BLaER1 (cell line): ENCODE measurements around the gene SPDEF.

Experiments used
- H3K27ac ChIP-seq: shearing (Covaris generic); formaldehyde crosslinking; 2 replicates; pipeline ENCODE4 v1.8.1; 2022
- H3K27me3 ChIP-seq: shearing (Covaris generic); formaldehyde crosslinking; 2 replicates; pipeline ENCODE4 v1.8.1; 2022
- H3K36me3 ChIP-seq: shearing (Covaris generic); formaldehyde crosslinking; 2 replicates; pipeline ENCODE4 v1.8.1; 2022
- H3K4me1 ChIP-seq: shearing (Covaris generic); formaldehyde crosslinking; 2 replicates; pipeline ENCODE4 v1.8.1; 2022
- H3K4me2 ChIP-seq: shearing (Covaris generic); formaldehyde crosslinking; 2 replicates; pipeline ENCODE4 v1.8.1; 2022
- H3K4me3 ChIP-seq: shearing (Covaris generic); formaldehyde crosslinking; 2 replicates; pipeline ENCODE4 v1.8.1; 2022
- H3K9ac ChIP-seq: shearing (Covaris generic); formaldehyde crosslinking; 2 replicates; pipeline ENCODE4 v1.8.1; 2022
- H3K9me3 ChIP-seq: shearing (Covaris generic); formaldehyde crosslinking; 2 replicates; pipeline ENCODE4 v1.8.1; 2022
- H4K20me1 ChIP-seq: shearing (Covaris generic); formaldehyde crosslinking; 2 replicates; pipeline ENCODE4 v1.8.1; 2022
- Cebpa-rat ChIP-seq: shearing (Covaris generic); IDR thresholded peaks from 2 replicates; pipeline ENCODE4 v1.8.1; 2022

The SPDEF gene

DNA sequence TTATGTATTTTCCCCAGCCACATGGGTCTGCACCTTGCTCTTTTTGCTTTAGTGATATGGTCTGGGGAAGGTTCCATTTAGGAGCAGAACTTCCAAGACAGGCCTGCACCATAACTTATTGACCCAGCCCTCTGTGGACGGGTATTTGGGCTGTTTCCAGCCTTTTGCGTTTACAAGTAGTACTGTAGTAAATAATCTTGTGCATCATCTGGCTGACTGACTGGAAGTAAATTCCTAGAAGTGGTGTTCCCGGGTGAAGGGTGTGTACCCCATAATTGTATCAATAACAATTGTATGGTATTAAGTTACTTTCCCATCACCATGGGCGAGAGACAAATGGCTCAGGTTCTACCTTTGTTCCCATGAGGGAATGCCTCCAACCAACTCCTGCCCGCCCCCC lies 31.6 kb downstream of the SPDEF start:
- no peaks in the 10 kb centered on the region for H4K20me1 ChIP-seq
- H3K27me3 ChIP-seq: no peaks in the 10 kb centered on the region
- no peak overlapping the region for H3K9ac ChIP-seq
- H3K4me3 ChIP-seq: no peak overlapping the region
- no peaks in the 10 kb centered on the region for H3K36me3 ChIP-seq
- no peaks in the 10 kb centered on the region for H3K9me3 ChIP-seq
- H3K4me1 ChIP-seq: peaks cover 17% of the 10 kb centered on the region
- no peak overlapping the region for H3K4me2 ChIP-seq
- H3K27ac ChIP-seq: no peak overlapping the region
- TF ChIP-seq Cebpa-rat: no peak

- no peak for TF ChIP-seq Cebpa-rat
- H3K4me1 ChIP-seq: peaks cover 17% of the 10 kb centered on the region
- no peaks in the 10 kb centered on the region for H3K27me3 ChIP-seq
- H3K36me3 ChIP-seq: no peaks in the 10 kb centered on the region
- H4K20me1 ChIP-seq: no peaks in the 10 kb centered on the region
- H3K9ac ChIP-seq: no peak overlapping the region
- no peaks in the 10 kb centered on the region for H3K9me3 ChIP-seq
- H3K27ac ChIP-seq: no peak overlapping the region
- no peak overlapping the region for H3K4me2 ChIP-seq
- no peak overlapping the region for H3K4me3 ChIP-seq
Measured at GRCh38 chr6:34523441-34524206, 32.5 kb downstream of the SPDEF start.

- no peaks in the 10 kb centered on the region for H3K9me3 ChIP-seq
- H3K9ac ChIP-seq: no peak overlapping the region
- H3K4me3 ChIP-seq: no peak overlapping the region
- TF ChIP-seq Cebpa-rat: no peak
- peaks cover 13% of the 10 kb centered on the region for H3K4me1 ChIP-seq
- no peak overlapping the region for H3K4me2 ChIP-seq
- no peaks in the 10 kb centered on the region for H4K20me1 ChIP-seq
- H3K27ac ChIP-seq: no peak overlapping the region
- no peaks in the 10 kb centered on the region for H3K36me3 ChIP-seq
- no peaks in the 10 kb centered on the region for H3K27me3 ChIP-seq
Measured at GRCh38 chr6:34522761-34523160, 33.4 kb downstream of the SPDEF start.

GRCh38 chr6:34521463-34522285 lies 34.5 kb downstream of the SPDEF start:
- no peak for TF ChIP-seq Cebpa-rat
- H3K27me3 ChIP-seq: no peaks in the 10 kb centered on the region
- no peak overlapping the region for H3K4me2 ChIP-seq
- H3K4me1 ChIP-seq: peaks cover 6% of the 10 kb centered on the region
- H3K27ac ChIP-seq: no peak overlapping the region
- no peaks in the 10 kb centered on the region for H3K36me3 ChIP-seq
- H3K9ac ChIP-seq: no peak overlapping the region
- no peaks in the 10 kb centered on the region for H4K20me1 ChIP-seq
- H3K9me3 ChIP-seq: no peaks in the 10 kb centered on the region
- no peak overlapping the region for H3K4me3 ChIP-seq

GRCh38 chr6:34520645-34521462 lies 35.3 kb downstream of the SPDEF start:
- H3K27me3 ChIP-seq: no peaks in the 10 kb centered on the region
- H3K36me3 ChIP-seq: no peaks in the 10 kb centered on the region
- no peak overlapping the region for H3K9ac ChIP-seq
- H3K27ac ChIP-seq: no peak overlapping the region
- H3K4me1 ChIP-seq: no peaks in the 10 kb centered on the region
- no peak overlapping the region for H3K4me3 ChIP-seq
- H3K9me3 ChIP-seq: no peaks in the 10 kb centered on the region
- no peak for TF ChIP-seq Cebpa-rat
- H4K20me1 ChIP-seq: no peaks in the 10 kb centered on the region
- H3K4me2 ChIP-seq: no peak overlapping the region

DNA sequence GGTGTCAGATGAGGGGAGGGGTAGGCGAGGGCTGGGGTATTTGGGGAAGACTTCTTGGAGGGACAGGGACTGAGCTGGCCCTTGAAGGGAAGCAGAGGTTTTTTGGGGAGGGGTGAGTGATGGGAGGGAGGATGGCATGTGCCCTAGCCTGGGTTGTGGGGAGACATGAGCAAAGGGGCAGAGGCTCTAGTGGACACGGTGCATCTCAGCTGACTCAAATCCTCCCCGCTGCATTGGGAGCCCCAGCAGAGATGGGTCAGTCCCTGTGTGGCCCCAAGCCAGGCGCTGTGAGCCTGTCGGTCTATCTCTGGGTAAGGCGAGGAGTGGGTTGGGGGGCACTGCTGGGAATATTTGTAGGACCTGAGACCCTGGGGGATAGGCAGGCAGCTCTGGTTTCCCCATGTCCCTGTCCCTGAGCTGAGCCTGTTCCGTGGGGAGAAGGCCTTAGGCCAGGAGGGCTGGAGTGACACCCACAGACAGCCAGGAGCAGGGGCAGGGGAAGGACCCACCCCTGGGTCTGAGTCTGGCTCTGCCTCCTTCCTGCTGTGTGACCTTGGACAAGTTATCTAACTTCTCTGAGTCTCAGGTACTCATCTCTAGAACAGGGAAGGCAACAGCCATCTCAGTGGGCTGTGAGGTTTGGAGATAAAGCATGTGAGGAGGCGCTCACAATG lies 36.0 kb downstream of the SPDEF start:
- Histone ChIP-seq H3K9ac (no peak overlapping the region), H3K4me3 (no peak overlapping the region), H3K27ac (no peak overlapping the region), H3K27me3 (no peaks in the 10 kb centered on the region), H3K4me2 (no peak overlapping the region), H3K9me3 (no peaks in the 10 kb centered on the region), H4K20me1 (no peaks in the 10 kb centered on the region), H3K36me3 (no peaks in the 10 kb centered on the region), H3K4me1 (0 out of 2 replicates have a peak, but pooled peaks cover 5% of the 10 kb centered on the region)
- TF ChIP-seq Cebpa-rat: no peak

- H3K4me2 ChIP-seq: no peak overlapping the region
- no peaks in the 10 kb centered on the region for H4K20me1 ChIP-seq
- no peak for TF ChIP-seq Cebpa-rat
- 0 out of 2 replicates have a peak, but pooled peaks cover 5% of the 10 kb centered on the region for H3K4me1 ChIP-seq
- H3K9ac ChIP-seq: no peak overlapping the region
- no peaks in the 10 kb centered on the region for H3K27me3 ChIP-seq
- no peak overlapping the region for H3K27ac ChIP-seq
- no peak overlapping the region for H3K4me3 ChIP-seq
- no peaks in the 10 kb centered on the region for H3K9me3 ChIP-seq
- no peaks in the 10 kb centered on the region for H3K36me3 ChIP-seq
Measured at GRCh38 chr6:34518669-34519365, 37.3 kb downstream of the SPDEF start.

DNA sequence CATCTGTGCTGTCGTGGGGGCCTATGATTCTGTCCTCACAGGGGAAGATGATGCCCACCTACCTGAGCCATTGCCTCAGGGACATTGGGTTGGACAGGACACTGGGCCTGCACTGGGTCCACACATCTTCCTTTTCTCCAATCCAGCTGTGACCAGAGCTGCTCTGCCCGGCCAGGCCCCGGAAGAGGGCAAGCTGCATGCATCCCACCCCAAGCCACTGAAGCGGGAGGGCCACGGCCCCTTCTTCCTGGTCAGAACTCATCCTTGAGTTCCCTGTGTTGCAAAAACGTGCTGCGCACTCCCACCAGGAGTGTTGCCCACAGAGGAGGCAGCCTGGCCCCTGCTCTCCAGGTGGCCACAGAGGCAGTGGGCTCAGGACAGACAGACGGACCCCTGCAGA lies 38.2 kb downstream of the SPDEF start:
- no peak for TF ChIP-seq Cebpa-rat
- Histone ChIP-seq H3K9me3 (no peaks in the 10 kb centered on the region), H3K4me3 (no peak overlapping the region), H3K4me1 (0 out of 2 replicates have a peak, but pooled peaks cover 5% of the 10 kb centered on the region), H3K27ac (no peak overlapping the region), H3K4me2 (no peak overlapping the region), H3K27me3 (no peaks in the 10 kb centered on the region), H4K20me1 (no peaks in the 10 kb centered on the region), H3K9ac (no peak overlapping the region), H3K36me3 (no peaks in the 10 kb centered on the region)

DNA sequence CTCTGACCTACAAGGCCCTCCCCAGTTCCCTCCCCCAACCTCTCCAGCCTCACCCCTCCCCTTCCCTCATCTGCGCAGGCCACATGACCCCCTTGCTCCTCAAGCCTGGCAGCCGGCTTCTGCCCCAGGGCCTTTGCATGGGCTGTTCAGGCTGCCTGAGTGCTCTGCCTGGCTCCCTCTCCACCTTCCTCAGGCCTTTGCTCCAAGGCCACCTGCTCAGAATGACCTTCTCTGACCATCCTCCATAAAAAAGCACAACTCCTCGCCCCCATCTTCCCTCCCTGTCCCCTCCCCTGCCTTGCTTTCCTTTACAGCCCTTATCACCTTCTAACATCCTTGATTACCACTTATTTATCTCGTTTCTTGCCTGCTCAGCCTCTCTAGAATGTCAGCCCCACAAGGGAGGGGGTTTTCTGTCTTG lies 38.7 kb downstream of the SPDEF start:
- no peaks in the 10 kb centered on the region for H3K36me3 ChIP-seq
- H3K9me3 ChIP-seq: no peaks in the 10 kb centered on the region
- H3K27ac ChIP-seq: no peak overlapping the region
- no peak for TF ChIP-seq Cebpa-rat
- H3K27me3 ChIP-seq: no peaks in the 10 kb centered on the region
- H3K4me2 ChIP-seq: no peak overlapping the region
- H3K4me3 ChIP-seq: no peak overlapping the region
- no peaks in the 10 kb centered on the region for H4K20me1 ChIP-seq
- H3K9ac ChIP-seq: no peak overlapping the region
- H3K4me1 ChIP-seq: 0 out of 2 replicates have a peak, but pooled peaks cover 5% of the 10 kb centered on the region
